ENCODE results near the gene NBEA. TPM values are rescaled to one million over a fixed set of nuclear protein-coding genes. Genes with fewer than 3 reads are reported as not detected.

Gene NBEA
- total RNA-seq, 1 experiment from 2014 or later = 3.3 TPM

DNA sequence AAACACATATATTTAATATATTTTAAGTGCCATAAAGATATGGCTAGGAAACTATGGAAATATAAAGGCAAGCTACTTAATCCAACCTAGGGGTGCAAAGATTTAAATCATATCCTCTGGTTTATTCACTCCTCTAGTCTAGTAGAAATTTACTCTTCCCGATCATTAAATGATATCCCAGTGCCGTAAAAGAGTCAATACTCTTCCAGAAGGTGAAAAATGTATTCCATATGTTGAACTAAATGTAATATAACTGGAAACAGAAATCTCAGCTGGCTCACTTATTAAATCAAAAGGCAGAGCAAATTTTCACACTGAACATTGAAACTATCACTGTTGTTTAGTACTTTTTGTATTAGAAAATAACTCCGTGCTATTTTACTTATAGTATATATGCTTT is 523.3 kb downstream of the NBEA start:
- ATAC-seq (no peak), DNase-seq (ENCODE audit: low read depth, low spot score) (no peak)
- H3K27me3 ChIP-seq (ENCODE audit: control insufficient read depth, insufficient read depth, low read length) = no peaks in the 10 kb centered on the region
- TF ChIP-seq SIN3A (IDR thresholded peaks at IDR 0.05; ENCODE audit: borderline replicate concordance, insufficient read depth, low read depth, low read length) (no peak), TCF7L2 (IDR thresholded peaks at IDR 0.05; ENCODE audit: low read depth, low read length) (no peak), POLR2AphosphoS5 (IDR thresholded peaks at IDR 0.05; ENCODE audit: low read depth, low read length) (no peak)
- TF ChIP-seq, protein P1, sequence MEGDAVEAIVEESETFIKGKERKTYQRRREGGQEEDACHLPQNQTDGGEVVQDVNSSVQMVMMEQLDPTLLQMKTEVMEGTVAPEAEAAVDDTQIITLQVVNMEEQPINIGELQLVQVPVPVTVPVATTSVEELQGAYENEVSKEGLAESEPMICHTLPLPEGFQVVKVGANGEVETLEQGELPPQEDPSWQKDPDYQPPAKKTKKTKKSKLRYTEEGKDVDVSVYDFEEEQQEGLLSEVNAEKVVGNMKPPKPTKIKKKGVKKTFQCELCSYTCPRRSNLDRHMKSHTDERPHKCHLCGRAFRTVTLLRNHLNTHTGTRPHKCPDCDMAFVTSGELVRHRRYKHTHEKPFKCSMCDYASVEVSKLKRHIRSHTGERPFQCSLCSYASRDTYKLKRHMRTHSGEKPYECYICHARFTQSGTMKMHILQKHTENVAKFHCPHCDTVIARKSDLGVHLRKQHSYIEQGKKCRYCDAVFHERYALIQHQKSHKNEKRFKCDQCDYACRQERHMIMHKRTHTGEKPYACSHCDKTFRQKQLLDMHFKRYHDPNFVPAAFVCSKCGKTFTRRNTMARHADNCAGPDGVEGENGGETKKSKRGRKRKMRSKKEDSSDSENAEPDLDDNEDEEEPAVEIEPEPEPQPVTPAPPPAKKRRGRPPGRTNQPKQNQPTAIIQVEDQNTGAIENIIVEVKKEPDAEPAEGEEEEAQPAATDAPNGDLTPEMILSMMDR (IDR thresholded peaks at IDR 0.05) = no peak
- TF ChIP-seq, protein P2, sequence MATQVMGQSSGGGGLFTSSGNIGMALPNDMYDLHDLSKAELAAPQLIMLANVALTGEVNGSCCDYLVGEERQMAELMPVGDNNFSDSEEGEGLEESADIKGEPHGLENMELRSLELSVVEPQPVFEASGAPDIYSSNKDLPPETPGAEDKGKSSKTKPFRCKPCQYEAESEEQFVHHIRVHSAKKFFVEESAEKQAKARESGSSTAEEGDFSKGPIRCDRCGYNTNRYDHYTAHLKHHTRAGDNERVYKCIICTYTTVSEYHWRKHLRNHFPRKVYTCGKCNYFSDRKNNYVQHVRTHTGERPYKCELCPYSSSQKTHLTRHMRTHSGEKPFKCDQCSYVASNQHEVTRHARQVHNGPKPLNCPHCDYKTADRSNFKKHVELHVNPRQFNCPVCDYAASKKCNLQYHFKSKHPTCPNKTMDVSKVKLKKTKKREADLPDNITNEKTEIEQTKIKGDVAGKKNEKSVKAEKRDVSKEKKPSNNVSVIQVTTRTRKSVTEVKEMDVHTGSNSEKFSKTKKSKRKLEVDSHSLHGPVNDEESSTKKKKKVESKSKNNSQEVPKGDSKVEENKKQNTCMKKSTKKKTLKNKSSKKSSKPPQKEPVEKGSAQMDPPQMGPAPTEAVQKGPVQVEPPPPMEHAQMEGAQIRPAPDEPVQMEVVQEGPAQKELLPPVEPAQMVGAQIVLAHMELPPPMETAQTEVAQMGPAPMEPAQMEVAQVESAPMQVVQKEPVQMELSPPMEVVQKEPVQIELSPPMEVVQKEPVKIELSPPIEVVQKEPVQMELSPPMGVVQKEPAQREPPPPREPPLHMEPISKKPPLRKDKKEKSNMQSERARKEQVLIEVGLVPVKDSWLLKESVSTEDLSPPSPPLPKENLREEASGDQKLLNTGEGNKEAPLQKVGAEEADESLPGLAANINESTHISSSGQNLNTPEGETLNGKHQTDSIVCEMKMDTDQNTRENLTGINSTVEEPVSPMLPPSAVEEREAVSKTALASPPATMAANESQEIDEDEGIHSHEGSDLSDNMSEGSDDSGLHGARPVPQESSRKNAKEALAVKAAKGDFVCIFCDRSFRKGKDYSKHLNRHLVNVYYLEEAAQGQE (IDR thresholded peaks at IDR 0.05; ENCODE audit: insufficient read depth in 1 of 2, low read depth in 2 of 2, low read length in 1 of 2) = no peak
- CTCF ChIA-PET = no interaction called here
- in situ Hi-C loops (cut with HindIII; ENCODE audit: low pct_unique_long_range_greater_than_20kb, low sequenced_read_pairs) (no loop called here), intact Hi-C loops (cut with micrococcal nuclease; ENCODE audit: unreplicated experiment) (no loop called here)
- BruUV-seq (replicated peaks) = no TSS peak
- H3K27ac ChIP-seq (ENCODE audit: low read length) = no peak overlapping the region
- H3K9me3 ChIP-seq (ENCODE audit: control insufficient read depth, insufficient read depth, low read depth, low read length) = no peaks in the 10 kb centered on the region
- POLR2A ChIA-PET = no interaction called here
- H3K36me3 ChIP-seq (ENCODE audit: control insufficient read depth, insufficient read depth, low read length) = no peaks in the 10 kb centered on the region; the same call in 1 of the 2 replicates
- no peak overlapping the region for H3K4me3 ChIP-seq (ENCODE audit: low read depth in 2 of 2, low read length in 2 of 2)
- no peaks in the 10 kb centered on the region for H3K4me1 ChIP-seq (ENCODE audit: control insufficient read depth, insufficient read depth, low read length)

DNA sequence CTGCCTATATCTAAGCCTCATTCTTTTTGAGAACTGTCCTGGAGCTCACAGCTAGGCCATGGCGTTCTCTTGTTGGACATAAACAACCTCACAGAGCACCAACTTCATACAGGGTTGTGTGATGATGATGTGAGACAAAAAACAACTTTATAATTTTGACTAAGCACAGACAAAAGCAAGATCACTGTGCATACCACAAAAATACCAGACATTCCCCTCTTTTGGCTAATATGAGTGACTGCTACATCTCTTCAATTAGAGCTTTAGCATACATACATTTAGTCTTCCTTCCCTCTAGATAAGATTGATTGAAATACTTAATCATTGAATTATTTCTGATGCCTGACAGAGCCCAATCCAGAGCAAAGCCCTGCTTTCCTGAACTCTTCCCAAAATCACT is 526.1 kb downstream of the NBEA start:
- ATAC-seq (no peak), DNase-seq (ENCODE audit: low read depth, low spot score) (no peak)
- intact Hi-C loops (cut with micrococcal nuclease; ENCODE audit: unreplicated experiment) (no loop called here), in situ Hi-C loops (cut with HindIII; ENCODE audit: low pct_unique_long_range_greater_than_20kb, low sequenced_read_pairs) (no loop called here)
- Histone ChIP-seq H3K9me3 (ENCODE audit: control insufficient read depth, insufficient read depth, low read depth, low read length) (no peaks in the 10 kb centered on the region), H3K4me1 (ENCODE audit: control insufficient read depth, insufficient read depth, low read length) (no peaks in the 10 kb centered on the region), H3K27me3 (ENCODE audit: control insufficient read depth, insufficient read depth, low read length) (no peaks in the 10 kb centered on the region), H3K36me3 (ENCODE audit: control insufficient read depth, insufficient read depth, low read length) (no peaks in the 10 kb centered on the region; the same call in 1 of the 2 replicates), H3K4me3 (ENCODE audit: low read depth in 2 of 2, low read length in 2 of 2) (no peak overlapping the region), H3K27ac (ENCODE audit: low read length) (no peak overlapping the region)
- ChIA-PET POLR2A (no interaction called here), CTCF (no interaction called here)
- BruUV-seq (replicated peaks) = no TSS peak
- TF ChIP-seq, protein P2 (IDR thresholded peaks at IDR 0.05; ENCODE audit: insufficient read depth in 1 of 2, low read depth in 2 of 2, low read length in 1 of 2) = no peak
- TF ChIP-seq, protein P1 (IDR thresholded peaks at IDR 0.05) = no peak
- TF ChIP-seq SIN3A (IDR thresholded peaks at IDR 0.05; ENCODE audit: borderline replicate concordance, insufficient read depth, low read depth, low read length) = no peak
- no peak for TF ChIP-seq POLR2AphosphoS5 (IDR thresholded peaks at IDR 0.05; ENCODE audit: low read depth, low read length)
- no peak for TF ChIP-seq TCF7L2 (IDR thresholded peaks at IDR 0.05; ENCODE audit: low read depth, low read length)
